Measurements from ENCODE around the gene BANF2.
"Not testable (repeated sequence)": the region's sequence is repeated elsewhere in the genome, so short reads cannot be mapped to it uniquely, and the experiment has no call there.

The BANF2 gene

DNA sequence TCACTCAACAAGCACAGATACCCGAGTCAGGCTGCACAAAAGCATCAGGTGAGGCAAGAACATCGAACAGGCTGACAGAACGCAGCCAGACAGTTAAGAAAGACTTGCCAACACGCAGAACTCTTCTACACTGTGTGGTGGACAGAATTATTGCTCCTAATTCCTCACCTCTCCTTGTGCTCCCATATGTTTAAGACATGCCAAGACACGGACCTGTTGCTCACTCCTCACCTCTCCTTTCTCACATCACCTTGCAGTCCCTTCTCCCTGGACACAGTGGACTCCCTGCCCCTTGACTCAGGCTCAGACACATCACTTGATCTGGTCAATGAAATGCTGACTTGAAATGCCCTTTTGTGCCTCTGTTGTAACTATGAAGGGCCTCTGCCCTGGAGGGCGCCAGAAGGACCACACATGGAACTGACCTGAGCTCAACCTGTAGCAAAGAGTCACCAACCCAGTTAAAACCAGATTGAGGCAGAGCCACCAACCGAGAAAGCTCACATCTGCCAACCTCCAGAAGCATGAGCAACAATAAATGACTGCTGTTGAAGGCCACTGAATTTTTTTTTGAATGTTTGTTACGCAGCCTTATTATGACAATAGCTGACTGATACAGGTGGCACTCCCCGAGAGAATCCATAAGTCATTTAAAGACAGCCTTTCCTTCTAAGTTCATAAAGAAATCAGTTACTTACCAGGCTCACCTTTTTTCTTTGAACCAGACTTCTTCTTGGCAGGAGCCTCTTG, 41.7 kb upstream of the BANF2 start:
- Histone ChIP-seq H3K27ac (ENCODE audit: low read depth, low read length) (no peak overlapping the region), H3K9me3 (ENCODE audit: low read length) (no peaks in the 10 kb centered on the region), H3K9ac (ENCODE audit: low read length) (no peak overlapping the region), H3K36me3 (ENCODE audit: insufficient read depth, low read length) (peaks cover 35% of the 10 kb centered on the region), H3K4me3 (ENCODE audit: low read depth in 1 of 2, low read length in 2 of 2) (no peak overlapping the region), H3K4me1 (ENCODE audit: insufficient read depth, low read length) (peaks cover 25% of the 10 kb centered on the region), H3K27me3 (ENCODE audit: control insufficient read depth in 1 of 2, insufficient read depth in 2 of 2, low read length in 2 of 2) (no peaks in the 10 kb centered on the region)

DNA sequence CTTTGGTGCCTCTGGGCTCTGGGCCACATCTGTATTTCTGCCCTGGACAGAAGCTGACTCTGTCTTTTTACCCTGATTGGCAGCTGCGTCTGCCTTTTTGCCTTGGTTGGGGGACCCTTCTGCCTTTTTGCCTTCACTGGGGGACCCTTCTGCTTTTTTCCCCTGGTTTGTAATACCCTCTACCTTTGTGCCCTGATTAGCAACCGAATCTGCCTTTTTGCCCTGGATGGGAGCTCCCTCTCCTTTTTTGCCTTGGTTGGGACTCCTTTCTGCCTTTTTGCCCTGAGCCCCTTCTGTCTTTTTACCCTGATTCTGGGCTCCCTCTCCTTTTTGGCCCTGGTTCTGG, 41.1 kb upstream of the BANF2 start:
- peaks cover 25% of the 10 kb centered on the region for H3K4me1 ChIP-seq (ENCODE audit: insufficient read depth, low read length)
- H3K27ac ChIP-seq (ENCODE audit: low read depth, low read length) = no peak overlapping the region

DNA sequence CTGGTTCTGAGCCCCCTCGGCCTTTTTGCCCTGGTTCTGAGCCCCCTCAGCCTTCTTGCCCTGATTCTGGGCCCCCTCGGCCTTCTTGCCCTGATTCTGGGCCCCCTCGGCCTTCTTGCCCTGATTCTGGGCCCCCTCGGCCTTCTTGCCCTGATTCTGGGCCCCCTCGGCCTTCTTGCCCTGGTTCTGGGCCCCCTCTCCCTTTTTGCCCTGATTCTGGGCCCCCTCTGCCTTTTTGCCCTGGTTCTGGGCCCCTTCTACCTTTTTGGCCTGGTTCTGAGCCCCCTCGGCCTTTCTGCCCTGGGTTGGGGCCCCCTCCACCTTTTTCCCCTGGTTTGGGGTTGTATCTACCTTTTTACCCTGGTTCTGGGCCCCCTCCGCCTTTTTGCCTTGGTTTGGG, 40.4 kb upstream of the BANF2 start:
- not testable (repeated sequence) for H3K9ac ChIP-seq (ENCODE audit: low read length); H3K27ac ChIP-seq (ENCODE audit: low read depth, low read length); H3K9me3 ChIP-seq (ENCODE audit: low read length); H3K4me3 ChIP-seq (ENCODE audit: low read depth in 1 of 2, low read length in 2 of 2); H3K27me3 ChIP-seq (ENCODE audit: control insufficient read depth in 1 of 2, insufficient read depth in 2 of 2, low read length in 2 of 2)
- H3K4me1 ChIP-seq (ENCODE audit: insufficient read depth, low read length) = peaks cover 25% of the 10 kb centered on the region
- H3K36me3 ChIP-seq (ENCODE audit: insufficient read depth, low read length) = peaks cover 29% of the 10 kb centered on the region

More for the DNA sequence above, 41.1 kb upstream of the BANF2 start:
- H3K9ac ChIP-seq (ENCODE audit: low read length) = no peak overlapping the region
- H3K9me3 ChIP-seq (ENCODE audit: low read length) = no peaks in the 10 kb centered on the region
- H3K36me3 ChIP-seq (ENCODE audit: insufficient read depth, low read length) = peaks cover 35% of the 10 kb centered on the region
- H3K27me3 ChIP-seq (ENCODE audit: control insufficient read depth in 1 of 2, insufficient read depth in 2 of 2, low read length in 2 of 2) = no peaks in the 10 kb centered on the region
- H3K4me3 ChIP-seq (ENCODE audit: low read depth in 1 of 2, low read length in 2 of 2) = no peak overlapping the region

DNA sequence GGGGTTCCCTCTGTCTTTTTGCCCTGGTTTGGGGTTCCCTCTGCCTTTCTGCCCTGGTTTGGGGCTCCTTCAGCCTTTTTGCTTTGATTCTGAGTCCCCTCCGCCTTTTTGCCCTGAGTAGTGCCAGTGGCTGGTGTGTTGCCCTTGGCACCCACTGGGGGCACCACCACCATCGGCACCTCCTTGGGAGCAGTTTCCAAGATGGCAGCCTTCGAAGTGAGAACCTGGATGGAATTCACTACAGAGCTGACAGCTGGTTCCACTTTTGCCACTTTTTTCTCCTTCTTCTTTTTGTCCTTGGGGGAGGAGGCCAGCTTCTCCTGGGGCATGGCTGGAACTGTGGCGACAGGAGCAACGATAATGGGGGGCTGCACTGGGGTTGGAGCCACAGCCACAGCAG, 40.0 kb upstream of the BANF2 start:
- peaks cover 25% of the 10 kb centered on the region for H3K4me1 ChIP-seq (ENCODE audit: insufficient read depth, low read length)
- H3K27ac ChIP-seq (ENCODE audit: low read depth, low read length) = no peak overlapping the region

DNA sequence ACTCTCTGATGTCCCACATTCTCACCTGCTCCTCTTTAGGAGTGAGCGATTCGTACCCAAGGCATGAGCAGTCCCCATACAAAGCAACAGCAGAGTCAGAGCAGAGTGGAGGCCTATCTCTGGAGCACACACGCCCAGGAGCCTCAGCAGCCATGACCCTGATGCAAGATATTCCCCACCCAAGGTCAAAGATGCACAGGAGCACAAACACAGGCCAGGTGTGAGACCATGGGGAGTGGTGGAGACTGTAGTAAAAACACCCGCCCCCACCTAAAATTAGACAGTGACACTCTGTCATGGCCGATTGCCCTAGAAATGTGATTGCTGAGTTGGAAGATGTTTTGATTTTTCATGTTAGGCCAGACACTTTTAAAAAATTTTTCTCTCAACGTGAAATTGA, 39.1 kb upstream of the BANF2 start:
- no peak overlapping the region for H3K27ac ChIP-seq (ENCODE audit: low read depth, low read length)
- no peak overlapping the region for H3K9ac ChIP-seq (ENCODE audit: low read length)
- no peaks in the 10 kb centered on the region for H3K9me3 ChIP-seq (ENCODE audit: low read length)
- peaks cover 25% of the 10 kb centered on the region for H3K4me1 ChIP-seq (ENCODE audit: insufficient read depth, low read length)
- no peak overlapping the region for H3K4me3 ChIP-seq (ENCODE audit: low read depth in 1 of 2, low read length in 2 of 2)
- H3K27me3 ChIP-seq (ENCODE audit: control insufficient read depth in 1 of 2, insufficient read depth in 2 of 2, low read length in 2 of 2) = no peaks in the 10 kb centered on the region
- peaks cover 29% of the 10 kb centered on the region for H3K36me3 ChIP-seq (ENCODE audit: insufficient read depth, low read length)

More for the DNA sequence above, 40.0 kb upstream of the BANF2 start:
- no peaks in the 10 kb centered on the region for H3K9me3 ChIP-seq (ENCODE audit: low read length)
- no peaks in the 10 kb centered on the region for H3K27me3 ChIP-seq (ENCODE audit: control insufficient read depth in 1 of 2, insufficient read depth in 2 of 2, low read length in 2 of 2)
- H3K4me3 ChIP-seq (ENCODE audit: low read depth in 1 of 2, low read length in 2 of 2) = no peak overlapping the region
- no peak overlapping the region for H3K9ac ChIP-seq (ENCODE audit: low read length)
- peaks cover 29% of the 10 kb centered on the region for H3K36me3 ChIP-seq (ENCODE audit: insufficient read depth, low read length)

DNA sequence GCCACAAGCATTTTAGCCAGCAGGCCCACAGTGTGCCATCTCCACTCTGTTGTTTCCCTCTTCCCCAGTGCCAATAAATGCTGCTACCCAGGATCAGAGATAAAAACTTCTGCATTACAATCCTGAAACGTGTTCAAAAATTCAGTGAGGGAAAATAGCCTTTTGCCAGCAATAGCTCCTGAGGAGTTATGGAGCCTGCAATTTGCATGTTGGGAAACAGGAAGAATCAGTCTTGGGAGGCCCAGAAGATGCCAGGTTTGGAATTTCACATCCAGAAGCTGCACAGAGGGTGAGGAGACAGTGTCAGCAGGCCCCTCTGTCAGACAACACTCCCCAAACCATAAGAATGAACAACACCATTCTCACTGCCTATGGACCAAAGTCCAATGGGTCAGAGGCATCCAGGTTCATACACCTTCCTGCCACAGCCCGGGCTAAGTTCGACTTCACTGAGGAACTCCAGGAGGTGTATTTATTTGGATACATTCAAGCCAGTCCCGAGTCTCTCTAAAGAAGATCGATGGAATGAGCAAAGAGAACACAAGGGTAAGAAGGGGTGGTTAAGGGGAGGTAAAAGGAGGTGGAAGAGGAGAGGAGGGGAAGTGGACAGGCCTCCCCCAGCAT, 38.5 kb upstream of the BANF2 start:
- Histone ChIP-seq H3K9ac (ENCODE audit: low read length) (no peak overlapping the region), H3K4me1 (ENCODE audit: insufficient read depth, low read length) (peaks cover 25% of the 10 kb centered on the region), H3K36me3 (ENCODE audit: insufficient read depth, low read length) (peaks cover 24% of the 10 kb centered on the region)

DNA sequence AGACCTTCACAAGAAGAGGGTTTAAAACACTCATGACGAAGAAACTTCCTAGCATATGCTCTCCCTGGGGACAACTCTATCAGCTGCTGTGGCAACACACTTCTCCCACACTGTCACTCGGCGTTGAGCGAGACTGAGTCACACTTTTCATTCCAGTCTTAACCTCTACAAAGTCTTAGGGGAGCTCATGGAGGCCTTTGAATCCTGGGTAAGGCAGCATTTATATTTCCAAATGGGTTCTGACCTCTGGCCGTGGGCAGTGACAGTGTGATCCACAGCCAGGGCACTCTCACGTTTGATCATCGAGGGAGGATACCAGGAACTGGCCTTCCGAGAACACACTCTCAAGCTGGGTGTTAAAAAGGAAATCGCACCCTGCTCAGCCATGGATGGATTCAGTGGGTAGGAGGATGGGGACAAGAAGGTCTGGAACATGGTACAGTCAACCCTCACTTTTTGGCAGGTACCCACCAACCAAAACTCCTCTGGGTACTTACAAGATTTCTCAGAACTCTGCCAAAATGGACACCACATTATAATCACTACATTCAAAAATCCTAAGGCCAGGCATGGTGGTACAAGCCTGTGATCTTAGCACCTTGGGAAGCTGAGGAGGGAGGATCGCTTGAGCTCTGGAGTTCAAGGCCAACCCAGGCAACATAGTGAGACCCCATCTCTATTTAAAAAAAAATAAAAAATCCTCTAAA, 37.3 kb upstream of the BANF2 start:
- Histone ChIP-seq H3K4me1 (ENCODE audit: insufficient read depth, low read length) (peaks cover 25% of the 10 kb centered on the region), H3K27me3 (ENCODE audit: control insufficient read depth in 1 of 2, insufficient read depth in 2 of 2, low read length in 2 of 2) (no peaks in the 10 kb centered on the region), H3K9ac (ENCODE audit: low read length) (no peak overlapping the region), H3K4me3 (ENCODE audit: low read depth in 1 of 2, low read length in 2 of 2) (no peak overlapping the region), H3K36me3 (ENCODE audit: insufficient read depth, low read length) (peaks cover 24% of the 10 kb centered on the region), H3K27ac (ENCODE audit: low read depth, low read length) (no peak overlapping the region), H3K9me3 (ENCODE audit: low read length) (no peaks in the 10 kb centered on the region)

More for the DNA sequence above, 38.5 kb upstream of the BANF2 start:
- Histone ChIP-seq H3K9me3 (ENCODE audit: low read length) (no peaks in the 10 kb centered on the region), H3K4me3 (ENCODE audit: low read depth in 1 of 2, low read length in 2 of 2) (no peak overlapping the region), H3K27me3 (ENCODE audit: control insufficient read depth in 1 of 2, insufficient read depth in 2 of 2, low read length in 2 of 2) (no peaks in the 10 kb centered on the region), H3K27ac (ENCODE audit: low read depth, low read length) (no peak overlapping the region)

DNA sequence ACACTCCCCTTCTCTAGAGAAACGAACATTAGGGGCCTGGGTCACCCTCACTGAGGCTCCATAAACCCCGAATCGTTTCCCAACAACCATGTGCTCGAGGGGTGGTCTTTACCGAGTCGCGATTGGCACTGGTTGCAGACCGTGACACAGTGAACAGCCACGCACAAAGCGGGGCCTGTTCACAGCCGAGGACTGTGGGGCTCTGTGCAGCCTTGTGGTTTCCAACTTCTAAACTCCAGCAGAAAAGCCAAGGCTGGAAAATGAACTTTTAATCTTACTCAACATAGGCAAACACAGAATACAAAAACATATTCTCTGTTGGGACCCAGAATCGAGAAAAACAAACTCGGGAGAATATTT, 36.7 kb upstream of the BANF2 start:
- Histone ChIP-seq H3K27ac (ENCODE audit: low read depth, low read length) (no peak overlapping the region), H3K4me1 (ENCODE audit: insufficient read depth, low read length) (peaks cover 25% of the 10 kb centered on the region), H3K27me3 (ENCODE audit: control insufficient read depth in 1 of 2, insufficient read depth in 2 of 2, low read length in 2 of 2) (no peaks in the 10 kb centered on the region), H3K36me3 (ENCODE audit: insufficient read depth, low read length) (peaks cover 20% of the 10 kb centered on the region), H3K9me3 (ENCODE audit: low read length) (no peaks in the 10 kb centered on the region), H3K9ac (ENCODE audit: low read length) (no peak overlapping the region), H3K4me3 (ENCODE audit: low read depth in 1 of 2, low read length in 2 of 2) (no peak overlapping the region)

DNA sequence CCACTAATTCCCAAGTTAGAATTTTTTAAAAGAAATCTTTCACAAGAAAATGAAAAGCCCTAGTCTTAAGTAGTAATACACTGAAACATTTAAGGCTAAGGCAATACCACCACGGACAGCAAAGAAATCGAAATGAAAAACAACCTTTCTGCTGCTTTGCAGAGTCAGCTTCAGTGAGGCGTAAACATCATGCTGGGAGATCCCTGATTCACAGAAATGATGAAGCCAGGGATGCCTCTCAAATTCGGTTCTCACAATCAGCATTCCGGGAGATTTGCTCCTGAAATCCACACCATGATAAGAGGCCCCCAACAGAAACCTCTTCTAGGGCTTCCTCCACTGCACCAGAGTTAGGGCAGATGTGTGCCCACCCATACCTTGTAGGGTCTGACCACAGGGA, 36.3 kb upstream of the BANF2 start:
- Histone ChIP-seq H3K36me3 (ENCODE audit: insufficient read depth, low read length) (peaks cover 15% of the 10 kb centered on the region), H3K27ac (ENCODE audit: low read depth, low read length) (no peak overlapping the region), H3K27me3 (ENCODE audit: control insufficient read depth in 1 of 2, insufficient read depth in 2 of 2, low read length in 2 of 2) (no peaks in the 10 kb centered on the region), H3K9me3 (ENCODE audit: low read length) (no peaks in the 10 kb centered on the region), H3K4me1 (ENCODE audit: insufficient read depth, low read length) (peaks cover 25% of the 10 kb centered on the region), H3K4me3 (ENCODE audit: low read depth in 1 of 2, low read length in 2 of 2) (no peak overlapping the region), H3K9ac (ENCODE audit: low read length) (no peak overlapping the region)

DNA sequence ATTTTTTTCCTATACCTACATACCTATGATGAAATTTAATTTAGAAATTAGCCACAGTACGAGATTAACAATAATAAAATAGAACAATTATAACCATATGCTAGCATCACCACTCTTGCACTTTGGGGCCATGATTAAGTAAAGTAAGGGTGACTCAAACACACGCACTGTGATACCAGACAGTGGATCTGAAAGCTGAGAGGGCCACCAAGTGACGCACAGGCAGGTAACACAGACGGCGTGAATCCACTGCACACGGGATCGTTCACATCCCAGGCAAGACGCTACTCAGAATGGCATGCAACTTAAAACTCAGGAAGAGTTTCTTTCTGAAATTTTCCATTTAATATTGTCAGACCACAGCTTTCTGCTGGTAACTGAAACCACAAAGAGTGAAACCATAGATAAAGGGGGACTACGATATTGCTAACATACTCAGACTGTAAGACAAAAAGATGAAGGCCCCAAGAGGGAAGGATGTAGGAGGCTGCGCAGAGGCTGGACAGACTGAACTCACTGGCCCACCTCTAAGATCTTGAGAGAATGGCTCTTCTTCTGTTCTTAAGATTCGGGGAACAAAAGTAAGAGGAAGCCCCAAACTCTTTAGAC, 35.6 kb upstream of the BANF2 start:
- Histone ChIP-seq H3K27me3 (ENCODE audit: control insufficient read depth in 1 of 2, insufficient read depth in 2 of 2, low read length in 2 of 2) (no peaks in the 10 kb centered on the region), H3K9me3 (ENCODE audit: low read length) (no peaks in the 10 kb centered on the region), H3K27ac (ENCODE audit: low read depth, low read length) (no peak overlapping the region), H3K4me1 (ENCODE audit: insufficient read depth, low read length) (peaks cover 25% of the 10 kb centered on the region), H3K36me3 (ENCODE audit: insufficient read depth, low read length) (peaks cover 12% of the 10 kb centered on the region), H3K4me3 (ENCODE audit: low read depth in 1 of 2, low read length in 2 of 2) (no peak overlapping the region), H3K9ac (ENCODE audit: low read length) (no peak overlapping the region)

DNA sequence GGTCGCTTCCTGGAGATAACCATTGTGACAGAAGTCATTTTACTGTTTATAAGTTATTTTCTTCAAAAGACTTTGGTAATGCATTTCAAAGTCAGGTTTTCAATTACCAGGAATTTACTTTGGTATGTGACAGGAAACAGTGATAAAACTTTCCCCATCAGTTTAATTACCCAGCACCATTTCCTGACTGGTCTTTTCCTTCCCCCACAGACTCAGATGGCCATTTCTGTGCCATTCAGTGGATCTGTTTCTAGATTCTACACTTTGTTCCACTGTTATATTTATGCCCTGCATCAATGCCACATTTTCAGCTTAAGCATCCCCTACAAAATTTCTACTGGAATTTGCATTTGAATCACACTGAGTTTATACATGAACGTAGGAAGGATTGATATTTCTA, 34.0 kb upstream of the BANF2 start:
- Histone ChIP-seq H3K27ac (ENCODE audit: low read depth, low read length) (no peak overlapping the region), H3K9ac (ENCODE audit: low read length) (no peak overlapping the region), H3K4me3 (ENCODE audit: low read depth in 1 of 2, low read length in 2 of 2) (no peak overlapping the region), H3K36me3 (ENCODE audit: insufficient read depth, low read length) (peaks cover under 1% of the 10 kb centered on the region), H3K4me1 (ENCODE audit: insufficient read depth, low read length) (peaks cover 19% of the 10 kb centered on the region), H3K27me3 (ENCODE audit: control insufficient read depth in 1 of 2, insufficient read depth in 2 of 2, low read length in 2 of 2) (no peaks in the 10 kb centered on the region), H3K9me3 (ENCODE audit: low read length) (no peaks in the 10 kb centered on the region)

Measured in muscle layer of colon (tissue), 2 donors.